Measurements from ENCODE around the gene ENGASE. TPM values are rescaled to one million over a fixed set of nuclear protein-coding genes. Genes with fewer than 3 reads are reported as not detected.

Gene ENGASE
- polyA plus RNA-seq, 1 of the 3 experiments (the other 2 are of a cell fraction): 30.1 TPM

Other genes starting within 250 kb of the ENGASE start
- 34.6 and 41.2 TPM in 2 replicates for gene USP36, start 234.0 kb upstream of the ENGASE start, polyA plus RNA-seq (2012; rRNA removed)
- gene CEP295NL, start 171.6 kb upstream of the ENGASE start, polyA plus RNA-seq (2012; rRNA removed): 0.31 and 0.35 TPM in 2 replicates
- gene TIMP2, start 149.4 kb upstream of the ENGASE start, polyA plus RNA-seq (2012; rRNA removed): 256 and 441 TPM in 2 replicates
- 272 and 579 TPM in 2 replicates for gene LGALS3BP, start 94.9 kb upstream of the ENGASE start, polyA plus RNA-seq (2012; rRNA removed)
- gene CANT1, start 65.1 kb upstream of the ENGASE start, polyA plus RNA-seq (2012; rRNA removed): 83.8 and 87.4 TPM in 2 replicates
- 11.6 and 14.3 TPM in 2 replicates for gene C1QTNF1, start 50.7 kb upstream of the ENGASE start, polyA plus RNA-seq (2012; rRNA removed)